ENCODE measurements around the gene ROPN1.
"Not testable (repeated sequence)": the region's sequence is repeated elsewhere in the genome, so short reads cannot be mapped to it uniquely, and the experiment has no call there.

Gene ROPN1

DNA sequence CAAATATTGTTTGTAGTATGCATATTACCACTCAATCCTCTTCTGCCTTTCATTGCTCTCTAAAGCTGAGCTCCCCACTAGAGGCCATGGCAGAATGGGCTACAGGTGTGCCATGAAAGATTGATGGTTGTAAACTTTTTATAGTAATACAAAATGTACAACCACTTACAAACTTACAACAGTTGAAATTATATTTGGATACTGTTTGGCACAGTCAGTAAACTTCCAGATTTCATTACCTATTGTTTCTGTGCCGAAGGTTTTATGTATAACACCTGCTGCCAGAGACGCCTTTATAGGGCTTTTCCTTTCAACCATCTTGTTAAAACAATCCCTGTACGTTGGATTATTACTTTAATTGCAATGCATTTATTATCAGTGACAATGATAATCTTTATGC, 7.0 kb downstream of the ROPN1 start:
- no peak for DNase-seq (ENCODE audit: low read depth)
- TF ChIP-seq CTCF (IDR thresholded peaks at IDR 0.05; ENCODE audit: insufficient read depth, low read depth, low read length, missing control alignments), result no peak
- H3K4me3 ChIP-seq (ENCODE audit: low read depth, low read length), result no peak overlapping the region

DNA sequence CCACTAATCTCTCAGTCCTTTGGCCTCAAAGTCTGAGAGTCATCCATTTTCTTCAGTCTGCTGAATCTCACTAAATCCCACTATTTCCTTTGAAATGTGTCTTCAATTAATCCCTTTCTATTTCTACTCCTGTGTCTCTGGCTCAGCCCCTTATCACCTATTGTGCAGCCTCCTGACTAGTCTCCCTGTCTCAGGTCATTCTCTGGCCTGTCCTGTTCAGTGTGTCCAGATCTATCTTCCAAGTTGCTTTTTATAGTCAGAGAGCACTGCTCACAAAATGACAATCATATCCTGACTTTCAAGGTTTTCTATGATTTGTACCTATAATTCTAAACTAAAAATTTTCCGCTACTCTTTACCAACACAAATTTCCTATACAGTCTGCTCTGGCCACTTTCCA, 7.6 kb downstream of the ROPN1 start:
- TF ChIP-seq CTCF (IDR thresholded peaks at IDR 0.05; ENCODE audit: insufficient read depth, low read depth, low read length, missing control alignments), result no peak
- DNase-seq (ENCODE audit: low read depth), result no peak

GRCh38 chr3:123981317-123981716, 10.6 kb downstream of the ROPN1 start:
- DNase-seq (ENCODE audit: low read depth); H3K4me3 ChIP-seq (ENCODE audit: low read depth, low read length): not testable (repeated sequence)

More for the DNA sequence above, 7.6 kb downstream of the ROPN1 start:
- H3K4me3 ChIP-seq (ENCODE audit: low read depth, low read length), result no peak overlapping the region

- no peak for DNase-seq (ENCODE audit: low read depth)
- no peak for TF ChIP-seq CTCF (IDR thresholded peaks at IDR 0.05; ENCODE audit: insufficient read depth, low read depth, low read length, missing control alignments)
- no peak overlapping the region for H3K4me3 ChIP-seq (ENCODE audit: low read depth, low read length)
Observed at GRCh38 chr3:123980539-123980938, 11.4 kb downstream of the ROPN1 start.

- TF ChIP-seq CTCF (IDR thresholded peaks at IDR 0.05; ENCODE audit: insufficient read depth, low read depth, low read length, missing control alignments), result peak; percentile 58
- DNase-seq (ENCODE audit: low read depth); H3K4me3 ChIP-seq (ENCODE audit: low read depth, low read length): not testable (repeated sequence)
Observed at GRCh38 chr3:123979525-123980501, 12.1 kb downstream of the ROPN1 start.

GRCh38 chr3:123976904-123977303, 15.0 kb downstream of the ROPN1 start:
- not testable (repeated sequence) for H3K4me3 ChIP-seq (ENCODE audit: low read depth, low read length); DNase-seq (ENCODE audit: low read depth)

GRCh38 chr3:123976181-123976898, 15.6 kb downstream of the ROPN1 start:
- H3K4me3 ChIP-seq (ENCODE audit: low read depth, low read length); DNase-seq (ENCODE audit: low read depth): not testable (repeated sequence)

- DNase-seq (ENCODE audit: low read depth); H3K4me3 ChIP-seq (ENCODE audit: low read depth, low read length): not testable (repeated sequence)
Observed at GRCh38 chr3:123975030-123975429, 16.9 kb downstream of the ROPN1 start.

GRCh38 chr3:123971406-123971805, 20.5 kb downstream of the ROPN1 start:
- no peak for TF ChIP-seq CTCF (IDR thresholded peaks at IDR 0.05; ENCODE audit: insufficient read depth, low read depth, low read length, missing control alignments)
- no peak overlapping the region for H3K4me3 ChIP-seq (ENCODE audit: low read depth, low read length)
- no peak for DNase-seq (ENCODE audit: low read depth)

GRCh38 chr3:123967260-123967659, 24.7 kb downstream of the ROPN1 start:
- H3K4me3 ChIP-seq (ENCODE audit: low read depth, low read length); DNase-seq (ENCODE audit: low read depth): not testable (repeated sequence)

GRCh38 chr3:123966799-123967198, 25.1 kb downstream of the ROPN1 start:
- DNase-seq (ENCODE audit: low read depth); H3K4me3 ChIP-seq (ENCODE audit: low read depth, low read length): not testable (repeated sequence)

- H3K4me3 ChIP-seq (ENCODE audit: low read depth, low read length); DNase-seq (ENCODE audit: low read depth): not testable (repeated sequence)
Observed at GRCh38 chr3:123964793-123965192, 27.1 kb downstream of the ROPN1 start.
